Measurements from ENCODE around the gene LTBP2. TPM values are rescaled to one million over a fixed set of nuclear protein-coding genes. Genes with fewer than 3 reads are reported as not detected.
A peak's percentile ranks its signal among the peaks of the same experiment; 100 is the strongest.

LTBP2 gene
- total and polyA plus RNA-seq, 2 experiments from 2014 or later = 2.0 to 5.4 TPM

DNA sequence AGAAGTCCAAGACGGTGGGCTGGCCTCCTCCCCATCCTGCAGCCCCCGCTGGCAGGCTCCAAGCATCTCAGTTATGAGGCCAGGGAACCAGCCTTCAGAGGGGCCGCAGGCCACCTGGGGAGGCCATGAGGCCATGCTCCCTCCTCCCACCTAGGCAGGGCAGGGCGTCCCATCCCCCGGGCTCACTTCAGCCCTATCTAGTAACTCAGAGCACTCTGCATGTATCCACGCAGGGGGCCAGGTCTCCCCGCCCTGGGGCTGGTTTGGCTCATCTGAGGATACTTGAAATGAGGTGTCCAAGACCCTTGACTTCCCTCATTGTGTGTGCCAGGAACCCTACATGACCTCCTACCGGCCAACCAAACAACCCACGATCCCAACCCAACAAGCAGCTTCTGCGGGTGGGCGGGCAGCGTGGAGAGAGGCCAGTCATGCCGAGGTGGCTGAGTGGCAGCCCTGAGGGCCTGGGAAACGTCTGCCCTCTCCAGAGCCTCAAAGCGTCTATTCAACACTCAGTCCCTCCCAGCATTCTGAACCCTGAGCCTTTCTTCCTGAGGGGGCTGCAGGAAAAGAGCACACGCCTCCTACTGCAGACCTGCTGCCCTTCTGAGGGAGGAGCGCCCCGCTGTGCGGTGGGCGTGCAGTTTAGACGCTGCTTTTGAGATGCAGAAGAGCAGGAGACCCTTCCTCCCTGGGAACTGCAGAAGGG is 101.7 kb downstream of the LTBP2 start:
- DNase-seq (ENCODE audit: low read depth in 1 of 2, low spot score in 1 of 2) = peak in 1 of 2 donors; percentile 78

DNA sequence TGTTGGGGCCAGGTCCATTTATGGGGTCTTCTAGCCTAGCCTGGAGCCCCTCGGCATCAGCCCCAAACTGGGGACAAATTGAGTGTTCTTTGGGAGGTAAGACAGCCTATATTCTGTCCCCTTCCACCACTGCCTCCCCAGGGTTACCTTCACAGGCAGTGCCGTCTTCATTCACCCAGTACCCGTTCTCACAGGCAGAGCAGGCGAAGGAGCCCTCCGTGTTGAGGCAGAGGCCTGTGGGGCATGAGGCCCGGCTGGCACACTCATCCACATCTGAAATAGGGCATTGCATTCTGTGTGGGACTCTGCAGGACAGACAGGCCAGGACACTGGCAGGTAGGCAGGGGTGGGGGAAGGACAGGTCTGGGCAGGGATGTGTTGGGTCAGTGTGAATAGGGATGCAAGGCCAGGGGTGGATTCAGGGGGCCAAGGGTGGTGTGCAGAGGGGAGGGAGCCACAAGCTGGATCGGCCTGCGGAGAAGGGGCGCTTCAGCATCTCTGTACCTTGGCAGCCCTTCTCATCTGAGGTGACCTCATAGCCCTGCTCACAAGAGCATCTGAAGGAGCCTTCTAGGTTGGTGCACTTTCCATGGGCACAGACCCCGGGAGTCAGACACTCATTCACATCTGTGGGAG is 102.3 kb downstream of the LTBP2 start:
- no peak for DNase-seq (ENCODE audit: low read depth in 1 of 2, low spot score in 1 of 2)
- TF ChIP-seq, protein P1, sequence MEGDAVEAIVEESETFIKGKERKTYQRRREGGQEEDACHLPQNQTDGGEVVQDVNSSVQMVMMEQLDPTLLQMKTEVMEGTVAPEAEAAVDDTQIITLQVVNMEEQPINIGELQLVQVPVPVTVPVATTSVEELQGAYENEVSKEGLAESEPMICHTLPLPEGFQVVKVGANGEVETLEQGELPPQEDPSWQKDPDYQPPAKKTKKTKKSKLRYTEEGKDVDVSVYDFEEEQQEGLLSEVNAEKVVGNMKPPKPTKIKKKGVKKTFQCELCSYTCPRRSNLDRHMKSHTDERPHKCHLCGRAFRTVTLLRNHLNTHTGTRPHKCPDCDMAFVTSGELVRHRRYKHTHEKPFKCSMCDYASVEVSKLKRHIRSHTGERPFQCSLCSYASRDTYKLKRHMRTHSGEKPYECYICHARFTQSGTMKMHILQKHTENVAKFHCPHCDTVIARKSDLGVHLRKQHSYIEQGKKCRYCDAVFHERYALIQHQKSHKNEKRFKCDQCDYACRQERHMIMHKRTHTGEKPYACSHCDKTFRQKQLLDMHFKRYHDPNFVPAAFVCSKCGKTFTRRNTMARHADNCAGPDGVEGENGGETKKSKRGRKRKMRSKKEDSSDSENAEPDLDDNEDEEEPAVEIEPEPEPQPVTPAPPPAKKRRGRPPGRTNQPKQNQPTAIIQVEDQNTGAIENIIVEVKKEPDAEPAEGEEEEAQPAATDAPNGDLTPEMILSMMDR (IDR thresholded peaks at IDR 0.05; ENCODE audit: low read depth, low read length) = no peak
- Histone ChIP-seq H3K9me3 (ENCODE audit: low read depth) (no peaks in the 10 kb centered on the region), H3K27me3 (no peaks in the 10 kb centered on the region), H3K4me1 (ENCODE audit: low read depth) (peaks cover 18% of the 10 kb centered on the region), H3K4me3 (no peak overlapping the region), H3K27ac (no peak overlapping the region), H3K36me3 (no peaks in the 10 kb centered on the region)

More for the DNA sequence above, 101.7 kb downstream of the LTBP2 start:
- no peak overlapping the region for H3K4me3 ChIP-seq
- TF ChIP-seq, protein P1 (IDR thresholded peaks at IDR 0.05; ENCODE audit: low read depth, low read length) = no peak
- peak overlapping the region; percentile 43 for H3K27ac ChIP-seq
- no peaks in the 10 kb centered on the region for H3K9me3 ChIP-seq (ENCODE audit: low read depth)
- H3K27me3 ChIP-seq = no peaks in the 10 kb centered on the region
- H3K4me1 ChIP-seq (ENCODE audit: low read depth) = peaks cover 18% of the 10 kb centered on the region
- no peaks in the 10 kb centered on the region for H3K36me3 ChIP-seq

DNA sequence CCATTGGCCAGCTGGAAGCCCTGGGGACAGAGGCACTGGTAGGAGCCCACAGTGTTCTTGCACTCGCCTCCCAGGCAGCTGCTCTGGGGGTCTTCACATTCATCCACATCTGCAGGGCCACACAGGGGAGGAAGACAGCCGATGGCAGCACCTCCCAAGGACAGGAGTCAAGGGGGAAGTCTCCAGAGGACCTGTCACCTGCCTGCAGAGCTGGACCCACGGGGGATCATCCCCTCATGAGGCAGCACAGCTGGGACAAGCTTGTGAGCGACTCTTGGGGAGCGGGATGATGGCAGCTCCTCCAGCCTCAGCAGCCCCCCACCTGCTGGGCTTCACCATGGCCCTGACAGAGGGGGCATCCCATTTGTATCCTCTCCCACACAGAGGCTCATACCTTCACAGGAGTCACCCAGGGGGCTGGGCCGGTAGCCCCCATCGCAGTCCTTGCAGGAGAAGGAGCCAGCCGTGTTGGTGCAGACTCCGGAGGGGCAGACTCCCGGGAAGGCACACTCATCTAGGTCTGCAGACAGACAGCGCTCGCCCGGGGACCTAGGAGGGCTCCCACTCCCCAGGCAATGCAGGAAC is 103.1 kb downstream of the LTBP2 start:
- Histone ChIP-seq H3K4me1 (ENCODE audit: low read depth) (peaks cover 18% of the 10 kb centered on the region), H3K36me3 (no peaks in the 10 kb centered on the region), H3K4me3 (no peak overlapping the region), H3K27ac (no peak overlapping the region), H3K9me3 (ENCODE audit: low read depth) (no peaks in the 10 kb centered on the region), H3K27me3 (no peaks in the 10 kb centered on the region)
- DNase-seq (ENCODE audit: low read depth in 1 of 2, low spot score in 1 of 2) = no peak
- TF ChIP-seq, protein P1 (IDR thresholded peaks at IDR 0.05; ENCODE audit: low read depth, low read length) = no peak

DNA sequence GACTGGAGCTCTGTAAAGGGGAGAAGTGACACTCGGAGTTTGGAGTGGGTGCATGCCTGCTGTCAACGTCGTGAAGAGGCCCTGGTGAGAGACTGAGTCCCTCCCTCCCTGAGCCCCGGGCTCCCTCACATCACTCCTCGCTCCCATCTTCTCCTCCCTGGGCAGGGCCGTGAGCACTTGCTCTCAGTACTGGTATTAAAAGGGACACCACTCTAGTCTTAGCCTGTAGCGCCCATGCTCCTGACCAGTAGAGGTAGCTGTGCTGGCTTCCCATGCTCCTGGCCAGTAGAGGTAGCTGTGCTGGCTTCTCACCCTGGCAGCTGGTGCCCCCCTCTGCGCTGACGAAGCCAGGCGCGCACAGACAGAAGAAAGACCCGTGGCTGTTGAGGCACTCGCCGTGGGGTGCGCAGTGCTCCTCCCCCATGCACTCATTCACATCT is 103.7 kb downstream of the LTBP2 start:
- no peak overlapping the region for H3K4me3 ChIP-seq
- no peaks in the 10 kb centered on the region for H3K27me3 ChIP-seq
- H3K36me3 ChIP-seq = no peaks in the 10 kb centered on the region
- H3K9me3 ChIP-seq (ENCODE audit: low read depth) = no peaks in the 10 kb centered on the region
- H3K27ac ChIP-seq = no peak overlapping the region
- TF ChIP-seq, protein P1 (IDR thresholded peaks at IDR 0.05; ENCODE audit: low read depth, low read length) = peak; percentile 47
- peaks cover 18% of the 10 kb centered on the region for H3K4me1 ChIP-seq (ENCODE audit: low read depth)
- peak in 1 of 2 donors; percentile 55 for DNase-seq (ENCODE audit: low read depth in 1 of 2, low spot score in 1 of 2)

DNA sequence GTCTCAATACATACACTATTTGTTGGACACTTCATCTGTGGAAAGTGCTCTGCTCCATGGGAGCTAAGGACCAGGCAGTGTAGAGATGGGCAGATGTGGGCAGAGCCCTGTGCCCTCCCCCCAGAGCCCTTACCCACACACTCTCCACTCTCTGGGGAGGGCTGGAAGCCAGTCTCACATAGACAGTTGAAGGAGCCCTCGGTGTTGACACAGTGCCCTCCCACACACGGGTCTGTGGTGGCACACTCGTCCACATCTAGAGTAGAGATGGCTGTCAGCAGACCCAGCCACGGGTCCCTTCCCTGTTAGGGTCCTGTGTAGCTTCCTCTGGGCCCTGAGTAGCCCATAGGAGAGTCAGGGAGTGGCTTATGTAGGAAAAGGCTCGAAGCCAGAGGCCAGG is 104.2 kb downstream of the LTBP2 start:
- Histone ChIP-seq H3K4me1 (ENCODE audit: low read depth) (peaks cover 18% of the 10 kb centered on the region), H3K4me3 (no peak overlapping the region), H3K9me3 (ENCODE audit: low read depth) (no peaks in the 10 kb centered on the region), H3K27me3 (no peaks in the 10 kb centered on the region), H3K36me3 (no peaks in the 10 kb centered on the region), H3K27ac (no peak overlapping the region)
- no peak for DNase-seq (ENCODE audit: low read depth in 1 of 2, low spot score in 1 of 2)
- TF ChIP-seq, protein P1 (IDR thresholded peaks at IDR 0.05; ENCODE audit: low read depth, low read length) = no peak
